HK-2 (cell line): ENCODE measurements around the gene GAN.

Experiments used
- DNase-seq: peaks from one replicate; pipeline ENCODE4 v3.0.0-alpha.2; 2018; ENCODE audit not compliant: unreplicated experiment

The GAN gene, protein sequence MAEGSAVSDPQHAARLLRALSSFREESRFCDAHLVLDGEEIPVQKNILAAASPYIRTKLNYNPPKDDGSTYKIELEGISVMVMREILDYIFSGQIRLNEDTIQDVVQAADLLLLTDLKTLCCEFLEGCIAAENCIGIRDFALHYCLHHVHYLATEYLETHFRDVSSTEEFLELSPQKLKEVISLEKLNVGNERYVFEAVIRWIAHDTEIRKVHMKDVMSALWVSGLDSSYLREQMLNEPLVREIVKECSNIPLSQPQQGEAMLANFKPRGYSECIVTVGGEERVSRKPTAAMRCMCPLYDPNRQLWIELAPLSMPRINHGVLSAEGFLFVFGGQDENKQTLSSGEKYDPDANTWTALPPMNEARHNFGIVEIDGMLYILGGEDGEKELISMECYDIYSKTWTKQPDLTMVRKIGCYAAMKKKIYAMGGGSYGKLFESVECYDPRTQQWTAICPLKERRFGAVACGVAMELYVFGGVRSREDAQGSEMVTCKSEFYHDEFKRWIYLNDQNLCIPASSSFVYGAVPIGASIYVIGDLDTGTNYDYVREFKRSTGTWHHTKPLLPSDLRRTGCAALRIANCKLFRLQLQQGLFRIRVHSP

DNA sequence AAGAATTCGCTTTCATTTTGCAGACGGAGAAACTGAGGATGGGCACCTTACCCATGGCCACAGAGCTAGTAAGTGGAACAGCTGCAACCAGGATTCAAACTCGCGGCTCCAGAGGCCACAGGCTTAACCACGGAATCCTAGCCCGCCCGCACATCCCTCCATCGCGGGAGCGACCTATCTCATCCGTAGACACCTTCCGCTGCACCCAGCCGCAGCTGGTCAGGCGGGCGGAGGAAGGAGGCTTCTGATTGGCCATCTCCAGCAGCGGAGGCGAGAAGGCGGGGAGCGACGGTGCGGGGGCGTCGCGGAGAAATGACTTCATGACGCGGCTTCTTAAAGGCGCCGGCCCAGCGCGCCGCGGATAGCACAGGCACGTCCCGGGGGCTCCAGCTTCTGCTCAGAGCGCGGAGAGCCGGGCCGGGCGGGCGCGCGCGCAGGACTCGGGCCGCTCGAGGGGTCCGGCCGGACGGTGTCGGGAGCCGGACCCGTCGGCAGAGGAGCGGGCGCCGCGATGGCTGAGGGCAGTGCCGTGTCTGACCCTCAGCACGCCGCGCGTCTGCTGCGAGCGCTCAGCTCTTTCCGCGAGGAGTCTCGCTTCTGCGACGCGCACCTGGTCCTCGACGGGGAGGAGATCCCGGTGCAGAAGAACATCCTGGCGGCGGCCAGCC lies at the start of gene GAN:
TSS of gene GAN (plus strand) at position 360 of the 668 bp plus-strand sequence. CDS start at position 512, 152 bp downstream.
- peak; percentile 95 for DNase-seq

DNA sequence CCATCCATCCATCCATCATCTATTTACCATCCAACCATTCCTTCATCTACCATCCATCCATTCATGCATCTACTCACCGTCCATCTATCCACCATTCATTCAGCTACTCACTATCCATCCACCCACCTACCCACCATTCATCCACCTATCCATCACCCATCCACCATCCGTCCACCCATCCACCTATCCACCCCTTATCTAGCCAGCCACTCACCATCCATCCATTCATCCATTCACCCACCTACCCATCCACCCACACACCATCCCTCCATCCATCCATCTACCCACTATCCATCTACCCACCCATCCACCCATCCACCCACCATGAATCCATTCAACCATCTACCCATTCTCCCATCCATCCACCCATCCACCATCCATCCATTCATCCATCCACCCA lies 49.7 kb upstream of the GAN start:
- no peak for DNase-seq

DNA sequence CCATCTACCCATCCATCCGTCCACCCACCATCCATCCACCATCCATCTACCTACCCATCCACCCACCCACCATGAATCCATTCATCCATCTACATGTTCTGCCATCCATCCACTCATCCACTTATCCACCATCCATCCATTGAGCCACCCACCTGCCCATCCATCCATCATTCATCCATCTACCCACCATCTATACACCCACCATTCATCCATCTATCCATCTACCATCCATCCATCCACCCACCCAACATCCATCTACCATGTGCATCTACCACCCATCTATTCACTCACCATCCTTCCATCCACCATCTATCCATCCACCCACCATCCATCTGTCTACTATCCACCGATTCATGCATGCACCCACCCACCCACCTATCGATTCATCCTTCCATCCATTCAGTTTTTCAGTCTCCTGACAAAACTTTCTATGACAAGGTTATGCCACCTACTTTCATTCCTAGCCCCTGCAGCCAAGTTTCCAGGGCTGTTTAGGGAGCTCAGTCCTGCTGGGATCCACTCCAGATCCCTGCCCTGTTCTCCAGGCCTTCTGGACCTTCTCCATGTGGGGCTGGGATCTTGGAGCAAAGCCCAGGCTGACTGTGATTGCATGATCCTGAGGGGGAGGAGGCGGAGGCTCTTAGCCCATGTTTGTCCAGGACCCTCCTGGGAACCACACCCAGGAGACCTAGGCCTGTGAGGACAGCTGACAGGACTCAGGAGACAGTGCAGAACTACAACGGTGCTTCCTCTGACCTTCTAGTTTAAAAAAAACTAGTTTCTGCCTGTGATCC lies 48.9 kb upstream of the GAN start:
- DNase-seq, result no peak

DNA sequence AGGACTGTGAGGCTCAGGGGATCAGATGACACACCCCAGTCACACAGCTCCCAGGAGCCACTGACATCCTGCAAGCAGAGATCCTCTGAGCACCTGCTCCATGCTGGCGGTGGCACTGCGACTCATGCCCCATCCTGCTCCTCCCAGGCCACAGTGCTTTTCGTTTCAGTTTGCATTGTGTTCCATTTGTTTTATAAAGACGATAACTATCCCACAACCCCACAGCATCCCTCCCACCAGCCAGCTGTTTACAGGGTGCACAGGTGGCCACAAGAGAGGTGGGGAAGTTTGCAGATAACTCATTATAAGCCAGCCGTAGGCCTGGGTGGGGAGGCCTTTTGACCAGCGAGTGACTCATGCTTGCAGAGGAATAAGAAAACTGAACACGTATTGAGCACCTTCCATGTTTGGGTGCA lies 48.1 kb upstream of the GAN start:
- DNase-seq, result no peak

DNA sequence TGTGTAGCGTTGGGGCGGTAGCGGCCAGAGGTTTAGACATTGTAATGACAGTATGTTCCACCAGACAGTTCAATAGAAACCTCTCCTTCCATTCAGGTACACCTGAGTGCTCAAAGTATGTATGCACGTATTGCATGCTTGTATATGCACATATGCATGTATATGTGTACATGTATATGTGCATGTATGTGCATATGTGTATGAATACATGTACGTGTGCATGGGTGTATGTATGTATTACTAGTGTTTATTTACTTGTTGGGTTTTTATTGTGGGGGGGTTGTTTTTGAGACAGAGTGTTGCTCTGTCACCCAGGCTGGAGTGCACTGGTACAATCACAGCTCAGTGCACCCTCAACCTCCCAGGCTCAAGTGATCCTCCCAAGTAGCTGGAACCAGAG lies 46.3 kb upstream of the GAN start:
- DNase-seq, result no peak

DNA sequence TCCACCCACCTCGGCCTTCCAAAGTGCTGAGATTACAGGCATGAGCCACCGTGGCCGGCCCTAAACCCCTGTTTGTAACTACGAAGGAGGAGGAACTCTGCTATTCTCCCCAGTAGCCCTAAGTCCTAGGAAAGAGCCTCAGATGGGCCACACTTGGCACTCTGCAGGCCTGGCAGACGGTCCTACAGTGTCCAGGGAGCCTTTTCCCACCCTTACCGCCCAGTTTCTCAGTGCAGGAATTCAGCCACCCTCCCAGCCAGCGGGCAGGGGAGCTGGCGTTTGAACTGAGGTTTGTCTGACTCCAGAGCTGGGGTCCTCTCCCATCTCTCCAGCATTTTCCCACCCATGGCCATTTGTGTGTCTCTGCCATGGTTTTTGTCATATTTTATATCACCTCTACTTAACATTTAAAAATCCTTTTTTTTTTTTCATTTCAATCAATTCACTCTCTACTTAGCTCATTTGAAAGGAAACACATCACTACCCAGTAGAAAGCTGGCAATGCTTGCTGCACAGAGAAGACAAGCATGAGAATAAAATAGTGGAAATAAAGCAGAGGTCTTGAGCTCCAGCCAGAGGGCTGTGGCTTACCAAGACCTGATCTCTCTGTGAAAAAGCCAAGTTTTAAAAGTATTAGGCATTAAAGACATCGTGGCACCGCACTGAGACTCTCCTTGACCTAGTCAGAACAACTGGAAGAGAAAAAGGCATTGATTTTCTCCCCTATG lies 41.4 kb upstream of the GAN start:
- no peak for DNase-seq

DNA sequence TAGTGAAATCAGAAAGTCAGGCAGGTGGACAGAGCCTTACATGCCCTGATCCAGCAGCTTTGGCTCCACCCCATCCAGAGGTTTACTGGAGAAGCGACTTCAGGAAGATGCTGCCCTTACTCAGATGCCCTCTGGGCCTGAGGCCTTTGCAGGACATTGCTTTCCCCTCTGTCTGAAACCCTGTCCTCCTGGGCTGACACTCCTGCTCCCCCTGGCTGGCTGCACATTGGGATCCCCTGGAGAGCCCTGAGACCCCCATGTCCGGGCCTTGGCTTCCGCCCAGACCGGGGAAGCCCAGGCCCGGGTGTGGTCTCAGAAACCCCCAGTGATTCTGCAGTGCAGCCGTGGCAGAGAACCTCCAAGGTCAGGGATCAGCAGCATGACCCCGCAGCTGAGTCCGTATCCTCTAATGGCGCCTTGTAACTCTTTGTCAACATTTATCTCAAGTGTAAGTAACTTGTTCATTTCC lies 39.7 kb upstream of the GAN start:
- no peak for DNase-seq

DNA sequence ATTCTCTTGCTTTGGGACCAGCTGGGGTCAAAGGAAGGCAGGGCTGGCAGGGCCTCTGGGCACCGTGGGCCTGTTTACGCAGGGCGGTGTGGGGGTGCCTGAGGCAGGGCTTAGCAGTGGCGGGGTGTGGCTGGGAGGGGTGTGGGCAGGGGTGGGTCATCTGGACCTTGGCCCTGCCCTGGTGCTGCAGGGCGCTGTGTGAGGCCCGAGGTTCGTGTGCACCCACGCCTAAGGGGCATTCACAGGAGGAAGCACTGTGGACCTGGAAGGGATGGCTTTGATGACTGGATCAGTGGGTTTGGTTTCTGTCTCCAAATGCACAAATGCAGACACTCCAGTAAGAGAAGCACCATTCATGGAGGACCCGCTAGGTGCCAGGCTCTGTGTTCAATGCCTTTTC lies 39.0 kb upstream of the GAN start:
- DNase-seq, result no peak

DNA sequence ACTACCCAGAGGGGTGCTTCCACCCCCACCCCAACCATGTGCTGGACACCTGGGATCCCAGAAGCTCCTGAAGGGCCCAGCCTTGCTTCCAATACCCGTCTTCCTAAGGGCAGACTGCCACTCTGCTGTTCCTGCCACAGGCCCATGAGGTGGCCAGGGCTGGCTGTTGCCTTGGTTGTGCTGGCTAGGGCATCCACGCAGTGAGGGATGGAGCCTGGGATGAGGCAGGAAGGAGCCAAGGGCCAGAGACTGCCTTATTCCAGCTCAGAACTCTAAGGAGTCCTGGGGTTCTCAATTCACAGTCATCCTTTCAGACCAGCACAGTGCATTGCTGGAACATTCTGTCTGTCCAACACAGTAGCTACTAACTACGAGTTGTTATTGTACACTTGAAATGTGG lies 38.4 kb upstream of the GAN start:
- DNase-seq, result no peak

DNA sequence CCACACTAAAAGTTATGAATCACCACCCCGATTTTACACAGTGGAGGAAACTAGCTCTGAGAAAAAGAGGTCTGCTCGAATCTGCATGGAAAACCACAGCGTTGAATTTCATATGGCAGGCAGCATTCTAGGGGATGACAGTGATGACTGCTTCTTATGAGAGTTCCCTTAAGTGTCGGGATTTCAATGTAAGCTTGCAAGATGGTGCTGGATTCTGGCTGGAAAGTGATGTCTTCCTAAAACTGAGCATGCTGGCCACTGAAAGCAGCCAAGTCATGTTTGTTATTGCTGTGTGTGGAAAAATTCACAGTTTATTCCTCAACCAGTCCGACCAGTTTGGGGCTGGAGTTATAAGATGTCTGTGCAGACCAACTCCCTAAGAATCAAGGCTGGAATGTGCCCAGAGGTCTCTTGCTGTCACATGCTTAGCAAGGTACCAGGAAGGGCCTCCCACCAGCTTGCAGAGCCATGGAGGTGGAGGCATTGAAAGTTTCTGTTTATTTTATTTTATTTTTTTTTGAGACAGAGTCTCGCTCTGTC lies 37.2 kb upstream of the GAN start:
- no peak for DNase-seq

DNA sequence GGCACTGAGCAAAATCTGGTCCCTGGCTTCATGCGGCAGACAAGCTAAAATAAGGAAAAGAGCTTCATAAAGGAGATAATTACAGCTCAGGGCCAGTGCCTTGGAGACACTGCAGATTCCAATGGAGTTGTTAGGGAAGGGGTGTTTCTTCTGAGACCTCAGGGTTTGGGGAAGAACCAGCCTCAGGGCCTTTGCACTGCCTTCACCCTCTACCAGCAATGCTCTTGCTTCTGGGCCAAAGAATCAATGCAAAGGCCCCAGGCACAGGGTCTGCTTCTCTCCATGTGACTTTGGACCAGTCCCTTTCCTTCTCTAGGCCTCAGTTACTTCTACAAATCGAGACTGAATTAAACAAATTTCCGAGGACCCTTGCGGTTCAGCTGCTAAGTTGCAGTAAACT lies 36.2 kb upstream of the GAN start:
- no peak for DNase-seq

DNA sequence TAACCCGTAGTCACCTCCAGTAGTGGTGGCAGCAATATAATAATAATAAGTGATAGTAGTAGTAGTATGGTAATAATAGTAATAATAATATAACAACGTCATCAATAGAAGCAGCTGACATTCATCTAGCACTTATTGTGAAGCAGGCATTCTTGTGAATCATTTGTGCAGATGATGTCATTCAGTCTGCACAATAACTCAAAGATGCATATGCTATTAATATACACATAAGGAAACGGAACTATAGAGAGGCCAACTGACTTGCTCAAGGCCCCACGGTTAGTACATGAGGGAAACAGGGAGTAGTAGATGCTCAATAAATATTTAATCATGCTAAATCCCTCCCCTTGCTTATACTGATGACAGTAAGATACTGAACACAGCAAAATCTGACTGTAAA lies 35.4 kb upstream of the GAN start:
- no peak for DNase-seq

DNA sequence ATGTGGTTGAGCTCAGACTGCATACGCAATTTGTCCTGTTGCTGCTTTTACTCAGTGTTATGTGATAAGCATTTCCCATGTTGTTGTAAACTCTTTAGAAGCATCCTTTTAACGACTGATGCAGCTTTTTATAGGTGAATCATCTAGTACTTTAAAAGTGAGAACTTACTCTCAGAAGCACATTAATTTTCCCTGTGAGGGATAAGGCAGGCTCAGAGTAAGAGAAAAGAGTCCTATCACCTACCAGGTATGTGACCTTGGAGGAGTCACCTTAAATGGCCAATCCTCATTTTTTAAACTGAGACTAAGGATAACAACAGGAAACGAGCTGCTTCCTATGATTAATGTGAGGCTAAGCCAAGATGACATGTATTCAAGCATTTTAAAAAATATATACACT lies 34.4 kb upstream of the GAN start:
- DNase-seq, result no peak

DNA sequence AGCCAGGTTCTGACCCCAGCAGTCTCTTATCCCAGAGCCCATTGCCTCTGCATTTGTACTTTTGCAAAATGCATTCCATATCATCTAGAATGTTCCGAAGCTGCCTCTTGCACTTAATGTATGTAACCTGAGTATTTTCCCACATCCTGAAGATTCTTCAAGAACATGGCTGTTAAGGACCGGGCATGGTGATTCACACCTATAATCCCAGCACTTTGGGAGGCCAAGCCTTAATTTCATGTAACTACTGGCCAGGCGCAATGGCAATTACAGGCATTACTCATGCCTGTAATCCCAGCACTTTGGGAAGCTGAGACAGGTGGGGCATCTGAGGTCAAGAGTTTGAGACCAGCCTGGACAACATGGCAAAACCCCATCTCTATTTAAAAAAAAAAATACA lies 31.7 kb upstream of the GAN start:
- DNase-seq, result no peak

DNA sequence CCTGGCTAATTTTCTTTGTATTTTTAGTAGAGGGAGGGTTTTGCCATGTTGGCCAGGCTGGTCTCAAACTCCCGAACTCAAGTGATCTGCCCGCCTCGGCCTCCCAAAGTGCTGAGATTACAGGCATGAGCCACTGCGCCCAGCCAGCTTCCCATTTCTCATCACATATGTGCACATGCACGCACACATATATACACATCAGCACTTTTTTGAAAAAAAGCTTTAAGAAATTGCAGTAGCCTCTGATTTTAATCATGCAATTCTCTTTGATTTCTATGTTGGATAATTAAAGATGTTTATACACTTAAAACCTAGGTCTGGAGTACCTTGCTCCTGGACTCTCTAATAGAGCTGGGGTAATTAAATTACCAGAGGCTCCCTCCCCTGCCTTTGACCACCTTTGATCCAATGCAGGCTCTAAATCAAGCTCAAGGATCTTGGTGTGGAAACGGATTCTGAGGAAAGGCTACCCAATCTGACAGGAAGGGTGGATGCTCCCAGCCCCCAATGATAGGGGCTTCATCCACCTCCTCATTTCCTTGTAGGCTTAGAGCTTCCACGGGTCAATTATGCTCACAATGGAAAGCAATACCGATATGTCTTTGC lies 29.7 kb upstream of the GAN start:
- DNase-seq, result no peak

DNA sequence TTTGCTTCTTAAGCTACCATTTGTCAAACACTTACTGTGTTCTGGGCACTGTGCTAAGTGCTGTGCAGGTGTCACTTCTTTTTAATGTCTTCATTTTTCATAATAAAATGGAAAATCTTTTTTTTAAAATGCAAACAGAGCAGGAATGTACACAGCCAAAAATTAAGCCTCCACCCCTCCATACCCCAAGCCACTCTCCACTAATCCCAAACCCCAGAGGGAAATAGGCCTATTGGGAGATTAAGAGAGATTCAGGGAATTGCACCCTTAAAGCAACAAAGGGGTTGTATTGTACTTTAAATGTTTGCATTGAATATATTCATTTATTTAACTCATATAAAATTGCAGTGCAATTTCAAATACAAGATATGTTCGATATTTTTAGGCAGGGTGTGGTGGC lies 28.6 kb upstream of the GAN start:
- no peak for DNase-seq

DNA sequence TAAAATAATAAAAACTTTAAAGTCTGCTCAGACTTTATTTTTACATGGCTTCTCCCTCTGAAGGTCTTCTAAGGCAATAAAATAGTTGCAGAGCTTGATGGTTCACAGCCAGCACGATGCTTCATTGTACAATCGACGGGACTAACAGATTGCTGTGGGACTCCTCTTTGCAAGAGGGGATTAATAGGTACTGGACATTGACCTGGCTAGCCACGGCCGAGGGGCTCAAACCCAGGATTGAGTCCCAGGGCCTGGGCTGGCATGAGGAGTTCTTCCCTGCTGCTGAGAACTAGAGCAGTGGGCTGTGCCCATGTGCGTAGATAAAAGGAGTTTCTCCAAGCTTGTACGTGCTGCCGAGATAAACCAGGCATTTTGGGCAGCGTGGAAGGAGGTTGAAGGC lies 23.6 kb upstream of the GAN start:
- no peak for DNase-seq

DNA sequence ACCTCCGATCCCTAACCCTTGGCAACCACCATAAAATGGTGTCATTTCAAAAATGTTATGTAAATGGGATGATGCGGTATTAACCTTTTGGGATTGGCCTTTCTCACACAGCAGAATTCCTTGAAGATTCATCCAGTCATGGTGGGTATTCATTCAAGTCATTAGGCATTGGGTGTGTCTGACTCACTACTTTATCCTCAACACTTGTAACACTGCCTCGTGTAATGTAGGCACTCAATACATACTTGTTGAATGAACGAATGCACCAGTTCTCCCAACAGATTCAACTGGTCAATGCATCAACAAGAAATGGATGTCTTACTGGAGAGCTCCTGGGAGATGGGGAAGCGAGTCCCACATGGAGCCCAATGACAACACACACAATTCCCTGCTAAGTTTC lies 21.8 kb upstream of the GAN start:
- no peak for DNase-seq

DNA sequence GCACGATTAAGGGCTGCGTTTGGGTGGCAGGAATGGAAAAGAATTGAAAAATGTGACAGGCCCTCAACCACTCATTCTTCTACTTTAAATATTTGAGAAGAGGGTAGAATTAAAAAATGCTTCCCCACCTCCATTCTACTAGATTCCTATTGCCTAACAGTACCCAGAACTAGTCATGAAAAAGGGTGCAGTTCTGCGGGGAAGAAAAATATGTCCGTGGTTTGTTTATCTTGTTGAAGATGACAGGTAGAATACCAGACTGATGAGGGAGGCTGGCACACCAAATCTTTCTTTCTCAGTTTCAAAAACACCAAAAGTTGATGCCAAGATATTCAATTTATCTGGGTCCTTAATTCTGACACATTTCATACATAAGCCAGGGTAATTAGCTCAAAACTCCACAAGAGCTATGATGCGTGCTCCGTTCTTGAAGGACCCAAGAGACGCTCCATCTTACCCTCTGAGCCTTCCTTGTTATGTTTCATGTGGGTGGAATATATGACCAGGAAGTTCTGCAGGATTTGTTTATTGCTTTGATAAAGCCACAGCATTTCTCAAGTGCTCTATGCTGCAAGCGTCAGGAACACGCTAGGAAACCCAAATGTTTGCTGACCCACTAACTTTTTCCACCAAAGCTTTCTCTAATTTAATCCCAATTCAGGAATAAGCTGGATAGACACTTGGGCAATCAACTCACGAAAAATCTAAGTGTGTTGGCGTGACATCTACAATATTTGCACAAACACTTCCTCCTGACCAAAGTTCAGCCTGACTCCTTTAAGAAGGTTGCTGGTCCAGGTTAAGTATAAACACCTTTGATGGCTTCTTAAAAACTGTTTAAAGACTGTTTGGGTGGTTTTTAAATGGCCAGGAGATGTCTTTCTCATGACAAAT lies 20.6 kb upstream of the GAN start:
- DNase-seq, result no peak

DNA sequence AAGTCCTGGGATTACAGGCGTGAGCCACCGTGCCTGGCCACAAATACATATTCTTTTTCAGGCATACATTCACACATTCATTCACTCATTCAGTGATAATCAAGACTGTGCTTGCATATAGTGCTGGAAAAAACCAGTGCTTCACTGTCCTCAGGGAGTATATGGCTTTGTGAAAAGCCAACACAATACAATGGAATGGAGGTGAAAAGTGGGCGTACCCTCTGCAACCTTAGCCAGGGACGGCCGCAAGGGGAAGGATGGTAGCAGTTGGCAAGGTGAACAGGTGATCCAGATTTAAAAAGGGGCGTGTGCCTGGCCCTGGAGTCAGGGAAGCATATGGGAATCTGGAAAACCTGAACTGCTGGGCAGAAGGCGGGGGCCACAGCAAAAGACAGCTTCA lies 18.1 kb upstream of the GAN start:
- DNase-seq, result no peak
